HEK293 (cell line): Measurements from ENCODE around the gene PDHB.

Experiments used
- YY1 ChIP-seq: fragments of 450-650 bp; formaldehyde crosslinking; IDR thresholded peaks from 2 replicates; pipeline ENCODE4 v1.5.1; 2018; ENCODE audit warnings: missing biosample characterization, missing genetic modification characterization
- ZIC2 ChIP-seq: fragments of 450-650 bp; formaldehyde crosslinking; IDR thresholded peaks from 2 replicates; pipeline ENCODE4 v1.5.1; 2016; ENCODE audit warnings: missing biosample characterization, missing genetic modification characterization
- ZNF146 ChIP-seq: fragments of 450-650 bp; formaldehyde crosslinking; IDR thresholded peaks from 2 replicates; pipeline ENCODE4 v1.5.1; 2016; ENCODE audit warnings: missing biosample characterization, missing genetic modification characterization
- ZNF274 ChIP-seq, 2 experiments: fragments of 200-500 bp in 1 of 2; fragments of 450-650 bp in 1 of 2; sonication (Bioruptor generic) in 1 of 2; formaldehyde crosslinking in 1 of 2; IDR thresholded peaks; 2 replicates each; pipeline versions ENCODE4 v1.5.1 to v1.6.1; 2014 to 2016; ENCODE audit warnings: borderline replicate concordance in 1 of 2, inconsistent platforms in 1 of 2, low read length in 1 of 2, missing biosample characterization in 1 of 2, missing genetic modification characterization in 1 of 2
- ZNF280C ChIP-seq: fragments of 450-650 bp; formaldehyde crosslinking; IDR thresholded peaks from 2 replicates; pipeline ENCODE4 v1.5.1; 2016; ENCODE audit warnings: missing biosample characterization, missing genetic modification characterization
- ZNF660 ChIP-seq: fragments of 450-650 bp; IDR thresholded peaks from 2 replicates; pipeline ENCODE4 v1.5.1; 2018; ENCODE audit warnings: missing biosample characterization, mild to moderate bottlenecking, missing genetic modification characterization
- ZNF843 ChIP-seq: fragments of 450-650 bp; formaldehyde crosslinking; IDR thresholded peaks from 2 replicates; pipeline ENCODE4 v1.5.1; 2016; ENCODE audit warnings: missing biosample characterization, missing genetic modification characterization
- TF ChIP-seq, protein P1 (sequence below): fragments of 450-650 bp; formaldehyde crosslinking; IDR thresholded peaks from 2 replicates; pipeline ENCODE4 v1.5.1; 2016; ENCODE audit warnings: missing biosample characterization, missing genetic modification characterization
- TF ChIP-seq, protein P2 (sequence below): fragments of 450-650 bp; formaldehyde crosslinking; IDR thresholded peaks from 2 replicates; pipeline ENCODE4 v1.5.1; 2016; ENCODE audit warnings: missing biosample characterization, missing genetic modification characterization

- TF ChIP-seq ZNF843 (tag by site-specific recombination) (no peak), ZNF146 (no peak), ZIC2 (tag by site-specific recombination) (no peak), ZNF660 (tag by site-specific recombination) (no peak), YY1 (tag by site-specific recombination) (no peak), ZNF280C (tag by site-specific recombination) (no peak), ZNF274 (IDR thresholded peaks at IDR 0.05; ENCODE audit: low read length) (no peak), ZNF274 (tag by site-specific recombination; IDR thresholded peaks at IDR 0.05; ENCODE audit: borderline replicate concordance) (no peak)
- TF ChIP-seq, protein P1, sequence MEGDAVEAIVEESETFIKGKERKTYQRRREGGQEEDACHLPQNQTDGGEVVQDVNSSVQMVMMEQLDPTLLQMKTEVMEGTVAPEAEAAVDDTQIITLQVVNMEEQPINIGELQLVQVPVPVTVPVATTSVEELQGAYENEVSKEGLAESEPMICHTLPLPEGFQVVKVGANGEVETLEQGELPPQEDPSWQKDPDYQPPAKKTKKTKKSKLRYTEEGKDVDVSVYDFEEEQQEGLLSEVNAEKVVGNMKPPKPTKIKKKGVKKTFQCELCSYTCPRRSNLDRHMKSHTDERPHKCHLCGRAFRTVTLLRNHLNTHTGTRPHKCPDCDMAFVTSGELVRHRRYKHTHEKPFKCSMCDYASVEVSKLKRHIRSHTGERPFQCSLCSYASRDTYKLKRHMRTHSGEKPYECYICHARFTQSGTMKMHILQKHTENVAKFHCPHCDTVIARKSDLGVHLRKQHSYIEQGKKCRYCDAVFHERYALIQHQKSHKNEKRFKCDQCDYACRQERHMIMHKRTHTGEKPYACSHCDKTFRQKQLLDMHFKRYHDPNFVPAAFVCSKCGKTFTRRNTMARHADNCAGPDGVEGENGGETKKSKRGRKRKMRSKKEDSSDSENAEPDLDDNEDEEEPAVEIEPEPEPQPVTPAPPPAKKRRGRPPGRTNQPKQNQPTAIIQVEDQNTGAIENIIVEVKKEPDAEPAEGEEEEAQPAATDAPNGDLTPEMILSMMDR (tag by site-specific recombination), result no peak
- TF ChIP-seq, protein P2, sequence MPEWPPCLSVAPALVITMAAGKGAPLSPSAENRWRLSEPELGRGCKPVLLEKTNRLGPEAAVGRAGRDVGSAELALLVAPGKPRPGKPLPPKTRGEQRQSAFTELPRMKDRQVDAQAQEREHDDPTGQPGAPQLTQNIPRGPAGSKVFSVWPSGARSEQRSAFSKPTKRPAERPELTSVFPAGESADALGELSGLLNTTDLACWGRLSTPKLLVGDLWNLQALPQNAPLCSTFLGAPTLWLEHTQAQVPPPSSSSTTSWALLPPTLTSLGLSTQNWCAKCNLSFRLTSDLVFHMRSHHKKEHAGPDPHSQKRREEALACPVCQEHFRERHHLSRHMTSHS (tag by site-specific recombination), result no peak
Measured at GRCh38 chr3:58383904-58384303, 49.7 kb downstream of the PDHB start.
